ENCODE measurements around the gene RAI1.

Gene RAI1

GRCh38 chr17:17763136-17763535, 81.9 kb downstream of the RAI1 start:
- peaks cover 3% of the 10 kb centered on the region for H3K27me3 Mint-ChIP-seq (ENCODE audit: low read depth)
- peaks cover 75% of the 10 kb centered on the region for H3K4me1 Mint-ChIP-seq
- H3K9me3 Mint-ChIP-seq = no peaks in the 10 kb centered on the region
- no peak for TF ChIP-seq CTCF (IDR thresholded peaks at IDR 0.05; ENCODE audit: unreplicated experiment in 3 of 3)
- H3K27ac Mint-ChIP-seq = peak overlapping the region; percentile 64 to 87 (median 69)
- H3K4me3 Mint-ChIP-seq = no peak overlapping the region
- H3K36me3 Mint-ChIP-seq (ENCODE audit: low read depth) = peaks cover 14% of the 10 kb centered on the region

GRCh38 chr17:17763734-17764133, 82.5 kb downstream of the RAI1 start:
- peak overlapping the region; percentile 69 to 87 (median 70) for H3K27ac Mint-ChIP-seq
- no peak for TF ChIP-seq CTCF (IDR thresholded peaks at IDR 0.05; ENCODE audit: unreplicated experiment in 3 of 3)
- H3K27me3 Mint-ChIP-seq (ENCODE audit: low read depth) = peaks cover 3% of the 10 kb centered on the region
- no peaks in the 10 kb centered on the region for H3K9me3 Mint-ChIP-seq
- peak overlapping the region in 1 of 3 experiments; percentile 60 for H3K4me3 Mint-ChIP-seq
- peaks cover 75% of the 10 kb centered on the region for H3K4me1 Mint-ChIP-seq
- H3K36me3 Mint-ChIP-seq (ENCODE audit: low read depth) = peaks cover 14% of the 10 kb centered on the region

- Mint-ChIP-seq H3K4me1 (peaks cover 81% of the 10 kb centered on the region), H3K4me3 (peak overlapping the region in 1 of 3 experiments; percentile 43), H3K9me3 (no peaks in the 10 kb centered on the region), H3K27ac (peak overlapping the region; percentile 93 to 98 (median 96)), H3K27me3 (ENCODE audit: low read depth) (no peaks in the 10 kb centered on the region), H3K36me3 (ENCODE audit: low read depth) (peaks cover 14% of the 10 kb centered on the region)
- no peak for TF ChIP-seq CTCF (IDR thresholded peaks at IDR 0.05; ENCODE audit: unreplicated experiment in 3 of 3)
Observed at GRCh38 chr17:17765359-17766076, 84.3 kb downstream of the RAI1 start.

- H3K27me3 Mint-ChIP-seq (ENCODE audit: low read depth) = no peaks in the 10 kb centered on the region
- H3K4me1 Mint-ChIP-seq = peaks cover 87% of the 10 kb centered on the region
- no peak for TF ChIP-seq CTCF (IDR thresholded peaks at IDR 0.05; ENCODE audit: unreplicated experiment in 3 of 3)
- no peaks in the 10 kb centered on the region for H3K9me3 Mint-ChIP-seq
- H3K27ac Mint-ChIP-seq = peak overlapping the region; percentile 93 to 98 (median 96)
- peaks cover 14% of the 10 kb centered on the region for H3K36me3 Mint-ChIP-seq (ENCODE audit: low read depth)
- H3K4me3 Mint-ChIP-seq = peak overlapping the region; percentile 17 to 43 (median 22)
Observed at GRCh38 chr17:17766077-17766743, 85.0 kb downstream of the RAI1 start.

GRCh38 chr17:17766744-17767120, 85.5 kb downstream of the RAI1 start:
- peaks cover 14% of the 10 kb centered on the region for H3K36me3 Mint-ChIP-seq (ENCODE audit: low read depth)
- peak overlapping the region; percentile 93 to 98 (median 96) for H3K27ac Mint-ChIP-seq
- H3K4me1 Mint-ChIP-seq = peaks cover 89% of the 10 kb centered on the region
- H3K4me3 Mint-ChIP-seq = peak overlapping the region in 1 of 3 experiments; percentile 43
- no peaks in the 10 kb centered on the region for H3K27me3 Mint-ChIP-seq (ENCODE audit: low read depth)
- no peaks in the 10 kb centered on the region for H3K9me3 Mint-ChIP-seq
- no peak for TF ChIP-seq CTCF (IDR thresholded peaks at IDR 0.05; ENCODE audit: unreplicated experiment in 3 of 3)

All from nephron (organoid).